Calu3 (cell line): Measurements from ENCODE around the gene CFD. TPM values are rescaled to one million over a fixed set of nuclear protein-coding genes. Genes with fewer than 3 reads are reported as not detected.
A peak's percentile ranks its signal among the peaks of the same experiment; 100 is the strongest.

Experiments used
- BruUV-seq: library from RNA; stranded (reverse); fragments of 400-500 nt; replicated peaks from 2 replicates; lab custom pipeline; 2021; lab: Mats Ljungman, UMichigan
- CTCF ChIA-PET: fragments of 300-600 bp; sonication (Branson Sonifier 250); formaldehyde crosslinking; loops from one replicate; lab custom pipeline; 2022; ENCODE audit warnings: antibody characterized with exemption; lab: Charles Lee
- DNase-seq: peaks from one replicate; pipeline ENCODE4 v3.0.0; 2022
- H3K27ac Mint-ChIP-seq: one replicate; pipeline ENCODE4 v1.8.0; 2022; ENCODE audit warnings: mixed read lengths; ENCODE audit not compliant: unreplicated experiment
- H3K27me3 Mint-ChIP-seq: one replicate; pipeline ENCODE4 v1.8.0; 2022; ENCODE audit warnings: mixed read lengths; ENCODE audit not compliant: unreplicated experiment
- H3K36me3 Mint-ChIP-seq: one replicate; pipeline ENCODE4 v1.8.0; 2022; ENCODE audit warnings: mild to moderate bottlenecking, moderate library complexity, mixed read lengths; ENCODE audit not compliant: insufficient read depth, unreplicated experiment
- H3K4me1 Mint-ChIP-seq: one replicate; pipeline ENCODE4 v1.8.0; 2022; ENCODE audit warnings: mild to moderate bottlenecking, low read depth, mixed read lengths; ENCODE audit not compliant: unreplicated experiment
- H3K4me3 Mint-ChIP-seq: one replicate; pipeline ENCODE4 v1.8.0; 2022; ENCODE audit warnings: mild to moderate bottlenecking, low read depth, moderate library complexity, mixed read lengths; ENCODE audit not compliant: unreplicated experiment
- H3K9me3 Mint-ChIP-seq: one replicate; pipeline ENCODE4 v1.8.0; 2022; ENCODE audit warnings: low read depth, mixed read lengths; ENCODE audit not compliant: unreplicated experiment
- CTCF ChIP-seq: fragments of 200-600 bp; IDR thresholded peaks from one replicate; pipeline ENCODE4 v1.8.0; 2022; ENCODE audit warnings: antibody characterized with exemption; ENCODE audit not compliant: unreplicated experiment
- intact Hi-C: fragments of 100-400 bp; cut with micrococcal nuclease; formaldehyde crosslinking; loops from one replicate; pipeline ENCODE4 v1.10.0; 2022; ENCODE audit not compliant: unreplicated experiment
- total RNA-seq: library from RNA; stranded (reverse); gene quantifications from 2 replicates; pipeline ENCODE4 v1.2.3, GENCODE V29; 2022

The CFD gene
- total RNA-seq, 1 experiment from 2014 or later = 2.3 TPM

GRCh38 chr19:811506-812048 lies 47.9 kb upstream of the CFD start:
- TSS peak; percentile 58 for BruUV-seq
- Mint-ChIP-seq H3K4me3 (no peak overlapping the region), H3K36me3 (peaks cover 75% of the 10 kb centered on the region), H3K27ac (no peak overlapping the region), H3K4me1 (no peaks in the 10 kb centered on the region), H3K27me3 (peaks cover 8% of the 10 kb centered on the region), H3K9me3 (no peaks in the 10 kb centered on the region)
- CTCF ChIA-PET = interaction anchor here (0.6 kb wide), 1 partner anchor 128 kb away, joined by 6 read pairs; no protein-coding TSS in a partner anchor
- TF ChIP-seq CTCF = no peak
- DNase-seq = no peak
- intact Hi-C loops = no loop called here

- intact Hi-C loops = no loop called here
- no peaks in the 10 kb centered on the region for H3K4me1 Mint-ChIP-seq
Measured at GRCh38 chr19:812049-812746, 47.3 kb upstream of the CFD start.

GRCh38 chr19:812747-813218 lies 46.7 kb upstream of the CFD start:
- Mint-ChIP-seq H3K27me3 (peaks cover 13% of the 10 kb centered on the region), H3K4me3 (no peak overlapping the region), H3K4me1 (no peaks in the 10 kb centered on the region), H3K36me3 (peaks cover 70% of the 10 kb centered on the region), H3K9me3 (no peaks in the 10 kb centered on the region), H3K27ac (no peak overlapping the region)
- no peak for TF ChIP-seq CTCF
- no peak for DNase-seq
- intact Hi-C loops = no loop called here
- no TSS peak for BruUV-seq
- CTCF ChIA-PET = no interaction called here

More at GRCh38 chr19:812049-812746, 47.3 kb upstream of the CFD start:
- no peak for TF ChIP-seq CTCF
- H3K27ac Mint-ChIP-seq = no peak overlapping the region
- no peaks in the 10 kb centered on the region for H3K9me3 Mint-ChIP-seq
- peaks cover 72% of the 10 kb centered on the region for H3K36me3 Mint-ChIP-seq
- BruUV-seq = no TSS peak
- DNase-seq = no peak
- CTCF ChIA-PET = interaction anchor here (0.6 kb wide), 1 partner anchor 128 kb away, joined by 6 read pairs; no protein-coding TSS in a partner anchor
- no peak overlapping the region for H3K4me3 Mint-ChIP-seq
- H3K27me3 Mint-ChIP-seq = peaks cover 13% of the 10 kb centered on the region

GRCh38 chr19:813219-814151 lies 46.0 kb upstream of the CFD start:
- no TSS peak for BruUV-seq
- no peak for DNase-seq
- TF ChIP-seq CTCF = no peak
- Mint-ChIP-seq H3K4me3 (no peak overlapping the region), H3K27me3 (peaks cover 13% of the 10 kb centered on the region), H3K9me3 (no peaks in the 10 kb centered on the region), H3K4me1 (no peaks in the 10 kb centered on the region), H3K36me3 (peaks cover 65% of the 10 kb centered on the region), H3K27ac (no peak overlapping the region)
- intact Hi-C loops = no loop called here
- CTCF ChIA-PET = no interaction called here
